ENCODE results near the gene MAP3K4. TPM values are rescaled to one million over a fixed set of nuclear protein-coding genes. Genes with fewer than 3 reads are reported as not detected.

MAP3K4 gene
- total and polyA plus RNA-seq, 10 donors: 11.4 to 65.5 (median 37.0) TPM

DNA sequence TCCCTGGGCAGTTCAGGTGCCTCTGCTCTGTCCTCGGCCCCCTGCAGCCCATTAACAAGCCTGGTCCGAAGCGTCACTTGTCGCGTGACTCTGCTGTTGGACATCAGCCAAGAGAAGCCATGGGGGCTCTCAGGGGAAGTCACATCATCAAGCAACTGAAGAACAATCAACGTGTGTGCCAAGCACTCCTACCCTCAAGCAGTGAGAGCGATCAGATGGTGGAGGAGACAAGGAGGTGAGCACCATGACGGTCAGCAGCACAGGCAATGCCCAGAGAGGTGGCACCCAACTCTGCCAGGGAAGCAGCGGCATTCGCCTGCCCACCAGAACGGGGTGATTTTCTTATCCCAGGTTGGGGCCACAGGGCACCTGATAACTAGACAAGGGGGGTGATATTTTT, 149.6 kb downstream of the MAP3K4 start:
- Histone ChIP-seq H3K27me3 (replicated peaks in 1 of 7) (no peaks in the 10 kb centered on the region), H3K4me3 (no peak overlapping the region), H3K36me3 (peaks cover 0 to 63% (median 2%) of the 10 kb centered on the region in 6 donors), H3K27ac (no peak overlapping the region), H3K9me3 (no peaks in the 10 kb centered on the region), H3K4me1 (peaks cover 0 to 5% (median 0%) of the 10 kb centered on the region in 6 donors)
- no peak for DNase-seq
- 75 to 89% (median 80%) methylated on average over 11 of the region's 11 CpGs for WGBS, 5 donors
- intact Hi-C loops (cut with DNase I; ENCODE audit: low total_unique reads): no loop called here
- no peak for TF ChIP-seq POLR2AphosphoS5 (IDR thresholded peaks at IDR 0.05)

DNA sequence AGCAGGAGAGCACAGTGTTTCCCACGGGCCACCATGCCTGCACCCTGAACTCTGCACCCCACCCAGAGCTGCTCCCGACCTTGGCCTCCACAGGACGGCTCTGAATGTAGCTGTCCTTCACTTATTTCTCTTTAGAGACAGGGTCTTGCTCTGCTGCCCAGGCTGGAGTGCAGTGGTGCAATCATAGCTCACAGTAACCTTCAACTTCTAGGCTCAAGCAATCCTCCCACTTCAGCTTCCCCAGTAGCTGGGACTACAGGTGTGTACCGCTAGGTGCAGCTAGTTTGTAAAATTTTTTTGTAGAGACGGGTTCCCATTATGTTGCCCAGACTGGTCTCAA, 151.4 kb downstream of the MAP3K4 start:
- Histone ChIP-seq H3K27ac (no peak overlapping the region), H3K4me1 (no peaks in the 10 kb centered on the region), H3K36me3 (peaks cover 0 to 55% (median 2%) of the 10 kb centered on the region in 6 donors), H3K4me3 (no peak overlapping the region), H3K9me3 (no peaks in the 10 kb centered on the region), H3K27me3 (replicated peaks in 1 of 7) (no peaks in the 10 kb centered on the region)
- DNase-seq: no peak
- intact Hi-C loops (cut with DNase I; ENCODE audit: low total_unique reads): no loop called here
- WGBS, 5 donors: 79 to 87% (median 84%) methylated on average over 5 of the region's 5 CpGs
- TF ChIP-seq POLR2A (IDR thresholded peaks at IDR 0.05): no peak
- TF ChIP-seq POLR2AphosphoS5 (IDR thresholded peaks at IDR 0.05): no peak
- TF ChIP-seq, protein P1, sequence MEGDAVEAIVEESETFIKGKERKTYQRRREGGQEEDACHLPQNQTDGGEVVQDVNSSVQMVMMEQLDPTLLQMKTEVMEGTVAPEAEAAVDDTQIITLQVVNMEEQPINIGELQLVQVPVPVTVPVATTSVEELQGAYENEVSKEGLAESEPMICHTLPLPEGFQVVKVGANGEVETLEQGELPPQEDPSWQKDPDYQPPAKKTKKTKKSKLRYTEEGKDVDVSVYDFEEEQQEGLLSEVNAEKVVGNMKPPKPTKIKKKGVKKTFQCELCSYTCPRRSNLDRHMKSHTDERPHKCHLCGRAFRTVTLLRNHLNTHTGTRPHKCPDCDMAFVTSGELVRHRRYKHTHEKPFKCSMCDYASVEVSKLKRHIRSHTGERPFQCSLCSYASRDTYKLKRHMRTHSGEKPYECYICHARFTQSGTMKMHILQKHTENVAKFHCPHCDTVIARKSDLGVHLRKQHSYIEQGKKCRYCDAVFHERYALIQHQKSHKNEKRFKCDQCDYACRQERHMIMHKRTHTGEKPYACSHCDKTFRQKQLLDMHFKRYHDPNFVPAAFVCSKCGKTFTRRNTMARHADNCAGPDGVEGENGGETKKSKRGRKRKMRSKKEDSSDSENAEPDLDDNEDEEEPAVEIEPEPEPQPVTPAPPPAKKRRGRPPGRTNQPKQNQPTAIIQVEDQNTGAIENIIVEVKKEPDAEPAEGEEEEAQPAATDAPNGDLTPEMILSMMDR (IDR thresholded peaks at IDR 0.05 in 8 of 11, conservative IDR thresholded peaks at IDR 0.05 in 3 of 11): no peak

DNA sequence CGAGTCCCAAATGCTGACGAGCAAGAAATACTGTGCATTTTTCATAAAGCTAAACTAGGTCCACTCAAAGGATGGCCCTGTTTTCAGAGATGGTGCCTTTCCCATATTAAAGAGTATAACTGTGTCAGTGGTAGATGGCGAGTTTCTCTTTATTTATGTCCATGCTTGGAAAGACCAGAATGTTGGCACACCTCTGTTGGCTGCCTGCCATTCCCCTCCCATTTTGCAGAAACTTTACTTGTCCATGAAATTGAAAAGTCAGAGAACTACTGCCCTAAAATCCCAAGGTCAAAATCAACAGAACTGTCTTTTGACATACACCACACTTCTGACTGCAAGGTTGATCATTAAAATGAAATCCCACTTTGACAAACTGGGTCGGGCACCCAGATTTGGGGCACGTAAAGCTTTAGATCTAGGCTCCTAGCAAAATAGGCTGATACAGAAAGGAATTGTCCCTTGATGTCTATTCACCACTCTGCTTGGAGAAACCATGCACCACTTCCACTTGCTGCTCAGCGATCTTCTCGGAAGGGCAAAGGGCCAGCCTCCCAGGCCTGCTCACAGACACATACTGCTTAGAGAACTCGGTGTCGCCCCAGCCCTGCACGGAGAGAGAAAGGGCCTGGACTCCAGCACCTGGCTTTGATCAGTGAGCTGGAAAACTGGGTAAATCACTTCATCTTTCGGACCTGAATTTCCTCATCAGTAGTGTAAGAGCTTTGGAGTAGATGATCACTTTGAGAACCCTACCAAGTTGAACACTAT, 152.3 kb downstream of the MAP3K4 start:
- Histone ChIP-seq H3K36me3 (peaks cover 0 to 55% (median 3%) of the 10 kb centered on the region in 6 donors), H3K4me1 (no peaks in the 10 kb centered on the region), H3K4me3 (no peak overlapping the region), H3K9me3 (no peaks in the 10 kb centered on the region), H3K27me3 (replicated peaks in 1 of 7) (no peaks in the 10 kb centered on the region), H3K27ac (no peak overlapping the region)
- WGBS, 5 donors: 92 to 95% (median 94%) methylated on average over 11 of the region's 11 CpGs
- TF ChIP-seq, protein P1 (IDR thresholded peaks at IDR 0.05 in 8 of 11, conservative IDR thresholded peaks at IDR 0.05 in 3 of 11): no peak
- DNase-seq: no peak
- intact Hi-C loops (cut with DNase I; ENCODE audit: low total_unique reads): no loop called here

DNA sequence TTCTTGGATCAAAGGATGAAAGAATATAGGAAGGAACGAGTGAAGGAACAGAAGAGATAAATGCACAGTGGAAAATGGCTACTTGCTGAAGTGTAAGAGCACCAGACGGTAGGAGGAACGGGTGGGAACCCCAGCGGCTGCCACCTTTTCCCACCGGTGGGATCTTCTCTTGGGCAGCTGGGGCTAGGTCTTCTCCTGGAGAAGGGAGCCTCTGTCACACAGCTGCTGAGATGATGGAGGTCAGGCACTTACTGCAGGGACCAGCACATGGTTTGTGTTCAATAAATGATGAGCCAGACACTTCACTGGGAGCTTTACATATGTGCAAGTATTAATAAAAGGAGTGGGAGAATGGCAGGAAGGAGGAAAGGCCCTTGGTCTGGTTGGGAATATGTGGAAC, 158.6 kb downstream of the MAP3K4 start:
- TF ChIP-seq POLR2AphosphoS5 (IDR thresholded peaks at IDR 0.05) (no peak), POLR2A (IDR thresholded peaks at IDR 0.05) (no peak)
- TF ChIP-seq, protein P1 (IDR thresholded peaks at IDR 0.05 in 8 of 11, conservative IDR thresholded peaks at IDR 0.05 in 3 of 11): no peak
- Histone ChIP-seq H3K4me1 (peaks cover 0 to 4% (median 0%) of the 10 kb centered on the region in 6 donors), H3K27me3 (replicated peaks in 1 of 7) (no peaks in the 10 kb centered on the region), H3K4me3 (no peak overlapping the region), H3K27ac (no peak overlapping the region), H3K36me3 (peaks cover 0 to 39% (median 2%) of the 10 kb centered on the region in 6 donors), H3K9me3 (no peaks in the 10 kb centered on the region)
- WGBS, 5 donors: 89 to 97% (median 93%) methylated on average over 5 of the region's 5 CpGs
- DNase-seq: no peak
- intact Hi-C loops (cut with DNase I; ENCODE audit: low total_unique reads): loop anchor here (10.0 kb wide), 1 partner anchor 225 kb away; no protein-coding TSS in a partner anchor

Data from spleen (tissue), 11 donors.